Measurements from ENCODE around the gene SERPINF2.
A peak's percentile ranks its signal among the peaks of the same experiment; 100 is the strongest.

The SERPINF2 gene

GRCh38 chr17:1709971-1710806 is 32.5 kb upstream of the SERPINF2 start, which contains the start of gene TLCD2:
Gene TLCD2 (minus strand): TSS chr17:1710377. CDS start chr17:1710242, 135 bp downstream.
- no peak within 1 kb of the TSS for H2AFZ ChIP-seq (ENCODE audit: low read length, unreplicated experiment)
- no peak within 1 kb of the TSS for H3K27ac ChIP-seq (ENCODE audit: low read depth, low read length)
- no peaks in the 10 kb centered on the region for H3K27me3 ChIP-seq (ENCODE audit: insufficient read depth, low read length)
- H3K36me3 ChIP-seq (ENCODE audit: insufficient read depth, low read length): peaks cover 29% of the 10 kb centered on the region
- peaks cover 35% of the 10 kb centered on the region for H3K4me1 ChIP-seq (ENCODE audit: control insufficient read depth, insufficient read depth, low read length, unreplicated experiment)
- peak within 1 kb of the TSS; percentile 71 for H3K4me3 ChIP-seq (ENCODE audit: low read depth, low read length)
- H3K79me2 ChIP-seq (ENCODE audit: control insufficient read depth, insufficient read depth, low read length, unreplicated experiment): peaks cover 35% of the 10 kb centered on the region

DNA sequence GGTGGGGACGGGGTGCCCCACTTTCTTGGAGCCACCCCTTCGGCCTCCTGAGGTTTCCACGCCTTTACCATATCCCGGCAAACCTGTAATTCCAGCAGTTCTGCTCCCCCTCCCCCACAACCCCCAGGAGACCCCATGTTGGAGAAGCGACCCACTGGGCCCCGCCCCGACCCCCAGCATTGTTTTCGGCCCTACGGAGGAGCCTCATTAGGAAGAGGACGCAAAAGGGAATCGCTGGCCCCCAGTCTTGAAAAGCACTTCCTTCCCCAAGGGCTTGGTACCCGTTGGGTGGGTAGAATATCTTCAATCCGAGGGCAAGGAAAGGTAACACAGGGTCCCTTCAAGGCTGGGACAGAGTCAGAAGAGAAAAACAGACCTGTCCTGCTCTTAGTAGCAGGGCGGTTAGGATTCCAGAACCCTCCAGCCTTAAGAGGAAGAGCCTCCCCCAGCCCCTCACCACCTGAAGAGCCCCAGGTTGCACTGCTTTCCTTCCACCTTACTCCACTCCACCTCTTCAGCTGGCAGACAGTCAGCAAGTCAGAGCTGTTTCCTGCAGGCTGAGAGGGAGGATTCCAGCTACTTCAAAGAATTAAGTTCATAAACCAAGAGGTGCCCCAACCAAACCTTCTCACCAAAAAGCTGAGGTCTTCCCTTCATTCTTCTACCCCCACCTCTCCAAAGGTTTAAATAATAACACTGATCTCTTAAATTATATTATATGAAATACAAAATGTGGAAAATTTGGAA is 31.7 kb upstream of the SERPINF2 start:
- Histone ChIP-seq H3K27me3 (ENCODE audit: insufficient read depth, low read length) (no peaks in the 10 kb centered on the region), H3K4me3 (ENCODE audit: low read depth, low read length) (peak overlapping the region; percentile 71), H3K27ac (ENCODE audit: low read depth, low read length) (no peak overlapping the region), H3K36me3 (ENCODE audit: insufficient read depth, low read length) (peaks cover 29% of the 10 kb centered on the region), H3K4me1 (ENCODE audit: control insufficient read depth, insufficient read depth, low read length, unreplicated experiment) (peaks cover 35% of the 10 kb centered on the region), H3K79me2 (ENCODE audit: control insufficient read depth, insufficient read depth, low read length, unreplicated experiment) (peaks cover 41% of the 10 kb centered on the region), H2AFZ (ENCODE audit: low read length, unreplicated experiment) (no peak overlapping the region)

DNA sequence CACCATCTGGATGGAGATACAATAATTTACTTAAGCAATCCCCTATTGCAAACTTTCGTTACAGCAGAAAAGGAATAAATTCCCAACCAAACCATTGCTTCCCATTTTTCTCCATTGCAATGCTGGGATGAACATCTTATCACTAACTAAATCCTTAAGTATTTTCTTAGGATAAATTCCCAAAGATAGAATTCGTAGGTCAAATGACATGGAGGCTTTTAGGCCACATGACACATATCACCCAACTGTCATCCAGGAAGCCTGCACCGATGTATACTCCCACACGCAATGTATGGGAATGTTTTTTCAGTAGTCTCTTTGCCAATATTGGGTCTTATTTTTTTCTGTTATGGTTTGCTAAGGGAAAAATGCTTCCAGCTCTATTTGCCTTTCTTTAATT is 30.9 kb upstream of the SERPINF2 start:
- Histone ChIP-seq H3K79me2 (ENCODE audit: control insufficient read depth, insufficient read depth, low read length, unreplicated experiment) (peaks cover 41% of the 10 kb centered on the region), H3K4me3 (ENCODE audit: low read depth, low read length) (peak overlapping the region; percentile 37), H3K27me3 (ENCODE audit: insufficient read depth, low read length) (no peaks in the 10 kb centered on the region), H2AFZ (ENCODE audit: low read length, unreplicated experiment) (no peak overlapping the region), H3K36me3 (ENCODE audit: insufficient read depth, low read length) (peaks cover 29% of the 10 kb centered on the region), H3K27ac (ENCODE audit: low read depth, low read length) (0 out of 2 replicates have a peak overlapping the region, but pooled peaks have one; percentile 20), H3K4me1 (ENCODE audit: control insufficient read depth, insufficient read depth, low read length, unreplicated experiment) (peaks cover 35% of the 10 kb centered on the region)

DNA sequence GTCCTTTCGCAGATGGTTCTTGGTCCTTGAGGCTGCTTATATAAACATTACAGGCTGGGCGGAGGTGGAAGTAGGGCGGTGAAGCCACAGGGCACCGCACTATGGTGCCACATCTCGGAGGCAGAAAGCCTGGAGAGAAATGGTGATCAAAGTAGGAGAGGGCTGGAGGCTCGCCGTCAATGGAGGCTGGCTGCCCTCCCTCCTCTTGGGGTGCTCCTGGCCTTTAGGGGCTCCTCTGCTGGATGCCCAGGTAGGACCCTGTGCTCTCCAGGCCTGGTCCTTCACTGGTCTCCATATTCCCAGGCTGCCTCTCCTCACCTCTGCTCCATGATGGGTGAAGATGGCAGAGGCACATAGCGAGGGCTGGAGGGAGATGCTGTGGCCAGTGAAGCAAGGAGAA is 30.4 kb upstream of the SERPINF2 start:
- no peak overlapping the region for H2AFZ ChIP-seq (ENCODE audit: low read length, unreplicated experiment)
- peaks cover 29% of the 10 kb centered on the region for H3K36me3 ChIP-seq (ENCODE audit: insufficient read depth, low read length)
- H3K4me1 ChIP-seq (ENCODE audit: control insufficient read depth, insufficient read depth, low read length, unreplicated experiment): peaks cover 35% of the 10 kb centered on the region
- no peaks in the 10 kb centered on the region for H3K27me3 ChIP-seq (ENCODE audit: insufficient read depth, low read length)
- H3K27ac ChIP-seq (ENCODE audit: low read depth, low read length): 0 out of 2 replicates have a peak overlapping the region, but pooled peaks have one; percentile 20
- H3K79me2 ChIP-seq (ENCODE audit: control insufficient read depth, insufficient read depth, low read length, unreplicated experiment): peaks cover 41% of the 10 kb centered on the region
- peak overlapping the region; percentile 2; the same call in 1 of the 2 replicates for H3K4me3 ChIP-seq (ENCODE audit: low read depth, low read length)

GRCh38 chr17:1713160-1713877 is 29.4 kb upstream of the SERPINF2 start:
- no peaks in the 10 kb centered on the region for H3K27me3 ChIP-seq (ENCODE audit: insufficient read depth, low read length)
- H3K27ac ChIP-seq (ENCODE audit: low read depth, low read length): peak overlapping the region; percentile 97
- H3K36me3 ChIP-seq (ENCODE audit: insufficient read depth, low read length): peaks cover 29% of the 10 kb centered on the region
- peak overlapping the region; percentile 95 for H3K4me3 ChIP-seq (ENCODE audit: low read depth, low read length)
- H2AFZ ChIP-seq (ENCODE audit: low read length, unreplicated experiment): no peak overlapping the region
- H3K79me2 ChIP-seq (ENCODE audit: control insufficient read depth, insufficient read depth, low read length, unreplicated experiment): peaks cover 41% of the 10 kb centered on the region
- H3K4me1 ChIP-seq (ENCODE audit: control insufficient read depth, insufficient read depth, low read length, unreplicated experiment): peaks cover 41% of the 10 kb centered on the region

- H3K79me2 ChIP-seq (ENCODE audit: control insufficient read depth, insufficient read depth, low read length, unreplicated experiment): peaks cover 41% of the 10 kb centered on the region
- H3K4me3 ChIP-seq (ENCODE audit: low read depth, low read length): peak overlapping the region; percentile 95
- H3K27ac ChIP-seq (ENCODE audit: low read depth, low read length): peak overlapping the region; percentile 97
- peaks cover 29% of the 10 kb centered on the region for H3K36me3 ChIP-seq (ENCODE audit: insufficient read depth, low read length)
- peaks cover 48% of the 10 kb centered on the region for H3K4me1 ChIP-seq (ENCODE audit: control insufficient read depth, insufficient read depth, low read length, unreplicated experiment)
- no peak overlapping the region for H2AFZ ChIP-seq (ENCODE audit: low read length, unreplicated experiment)
- H3K27me3 ChIP-seq (ENCODE audit: insufficient read depth, low read length): no peaks in the 10 kb centered on the region
These were observed 28.7 kb upstream of the SERPINF2 start for GRCh38 chr17:1713878-1714426.

GRCh38 chr17:1714427-1714979 is 28.2 kb upstream of the SERPINF2 start:
- peak overlapping the region; percentile 95 for H3K4me3 ChIP-seq (ENCODE audit: low read depth, low read length)
- H3K79me2 ChIP-seq (ENCODE audit: control insufficient read depth, insufficient read depth, low read length, unreplicated experiment): peaks cover 41% of the 10 kb centered on the region
- H3K27me3 ChIP-seq (ENCODE audit: insufficient read depth, low read length): no peaks in the 10 kb centered on the region
- H3K36me3 ChIP-seq (ENCODE audit: insufficient read depth, low read length): peaks cover 29% of the 10 kb centered on the region
- peak overlapping the region; percentile 97 for H3K27ac ChIP-seq (ENCODE audit: low read depth, low read length)
- H3K4me1 ChIP-seq (ENCODE audit: control insufficient read depth, insufficient read depth, low read length, unreplicated experiment): peaks cover 48% of the 10 kb centered on the region
- H2AFZ ChIP-seq (ENCODE audit: low read length, unreplicated experiment): no peak overlapping the region

DNA sequence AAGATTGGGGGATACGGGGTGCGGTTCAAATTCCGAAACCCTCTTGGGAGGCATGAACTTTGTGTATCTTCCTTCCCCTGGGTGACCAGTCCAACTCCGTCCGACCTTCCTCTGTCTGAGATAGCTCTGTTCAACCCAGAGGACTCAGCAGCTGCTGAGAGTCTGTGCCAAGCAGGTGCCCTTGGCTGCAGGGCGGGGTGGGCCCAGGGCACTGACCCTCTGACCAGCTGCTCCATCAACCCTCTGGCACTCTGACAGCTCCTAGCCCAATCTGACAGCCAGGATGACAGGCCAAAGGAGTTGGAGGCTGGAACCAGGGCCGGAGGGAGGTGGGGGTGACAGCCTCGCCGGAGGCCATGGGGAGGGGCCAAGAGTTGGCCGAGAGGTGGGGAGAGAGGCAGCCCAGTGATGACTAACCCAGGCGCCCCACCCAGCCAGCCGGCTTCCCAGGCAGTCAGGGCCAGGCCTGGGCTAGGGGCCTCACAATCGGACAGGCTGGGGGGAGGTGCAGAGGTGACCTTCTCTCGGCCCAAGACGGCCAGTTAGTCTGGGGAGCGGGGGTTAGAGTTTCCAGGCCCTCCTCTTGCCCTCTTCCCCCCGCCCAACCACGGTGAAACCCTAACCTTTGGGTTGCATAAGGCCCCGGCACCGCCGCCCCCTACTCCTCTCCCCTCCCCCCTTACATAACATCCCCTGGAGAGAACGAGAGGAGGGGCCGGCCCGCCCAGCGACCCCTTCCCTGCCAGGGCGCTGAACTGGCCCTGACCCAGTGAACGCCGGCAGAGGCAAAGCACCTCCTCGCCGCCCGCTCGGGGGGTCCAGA is 27.5 kb upstream of the SERPINF2 start:
- peak overlapping the region; percentile 97 for H3K27ac ChIP-seq (ENCODE audit: low read depth, low read length)
- no peaks in the 10 kb centered on the region for H3K27me3 ChIP-seq (ENCODE audit: insufficient read depth, low read length)
- peaks cover 29% of the 10 kb centered on the region for H3K36me3 ChIP-seq (ENCODE audit: insufficient read depth, low read length)
- peaks cover 48% of the 10 kb centered on the region for H3K4me1 ChIP-seq (ENCODE audit: control insufficient read depth, insufficient read depth, low read length, unreplicated experiment)
- peak overlapping the region; percentile 95 for H3K4me3 ChIP-seq (ENCODE audit: low read depth, low read length)
- H3K79me2 ChIP-seq (ENCODE audit: control insufficient read depth, insufficient read depth, low read length, unreplicated experiment): peaks cover 41% of the 10 kb centered on the region
- H2AFZ ChIP-seq (ENCODE audit: low read length, unreplicated experiment): no peak overlapping the region

DNA sequence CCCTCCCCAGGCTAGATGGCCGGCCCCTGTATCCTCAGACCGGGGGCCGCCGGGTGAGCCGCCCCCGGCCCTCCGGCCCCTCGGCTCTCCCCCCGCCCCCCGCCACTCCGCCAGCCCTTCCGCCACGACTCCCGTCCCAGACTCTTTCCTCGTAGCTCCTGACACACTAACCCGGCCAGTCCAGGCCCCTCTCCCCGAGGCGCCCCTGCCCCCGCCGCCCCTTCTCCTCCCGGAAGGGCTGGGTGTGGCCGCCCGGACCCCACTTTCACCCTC is 26.9 kb upstream of the SERPINF2 start:
- H3K36me3 ChIP-seq (ENCODE audit: insufficient read depth, low read length): peaks cover 29% of the 10 kb centered on the region
- peak overlapping the region; percentile 97 for H3K27ac ChIP-seq (ENCODE audit: low read depth, low read length)
- peaks cover 45% of the 10 kb centered on the region for H3K4me1 ChIP-seq (ENCODE audit: control insufficient read depth, insufficient read depth, low read length, unreplicated experiment)
- H3K79me2 ChIP-seq (ENCODE audit: control insufficient read depth, insufficient read depth, low read length, unreplicated experiment): peaks cover 41% of the 10 kb centered on the region
- no peaks in the 10 kb centered on the region for H3K27me3 ChIP-seq (ENCODE audit: insufficient read depth, low read length)
- H3K4me3 ChIP-seq (ENCODE audit: low read depth, low read length): peak overlapping the region; percentile 95
- no peak overlapping the region for H2AFZ ChIP-seq (ENCODE audit: low read length, unreplicated experiment)

Measured in ACC112 (cell line).